HG03103 (cell line): ENCODE results near the gene PRDX4.
"Not testable (repeated sequence)": the region's sequence is repeated elsewhere in the genome, so short reads cannot be mapped to it uniquely, and the experiment has no call there.

Experiments
- ATAC-seq: cut with Tn5 transposase; IDR thresholded peaks from one replicate; pipeline ENCODE4 v1.9.1; 2021; ENCODE audit warnings: low read depth; ENCODE audit not compliant: unreplicated experiment

Gene PRDX4

GRCh38 chrX:23667239-23668177, at the start of gene PRDX4:
TSS of gene PRDX4 (plus strand) at chrX:23667493. CDS start at chrX:23667571, 78 bp downstream.
- peak; percentile 61 for ATAC-seq

GRCh38 chrX:23621621-23622265, 45.5 kb upstream of the PRDX4 start:
- ATAC-seq = no peak

- ATAC-seq = no peak
Observed at GRCh38 chrX:23623797-23624196, 43.5 kb upstream of the PRDX4 start.

GRCh38 chrX:23626651-23627050, 40.6 kb upstream of the PRDX4 start:
- no peak for ATAC-seq

GRCh38 chrX:23628131-23628530, 39.2 kb upstream of the PRDX4 start:
- ATAC-seq = no peak

- ATAC-seq = no peak
Observed at GRCh38 chrX:23631136-23631535, 36.2 kb upstream of the PRDX4 start.

- no peak for ATAC-seq
Observed at GRCh38 chrX:23633834-23634580, 33.3 kb upstream of the PRDX4 start.

GRCh38 chrX:23637187-23637586, 30.1 kb upstream of the PRDX4 start:
- ATAC-seq = no peak

- ATAC-seq = no peak
Observed at GRCh38 chrX:23643020-23643419, 24.3 kb upstream of the PRDX4 start.

GRCh38 chrX:23644744-23645143, 22.5 kb upstream of the PRDX4 start:
- no peak for ATAC-seq

GRCh38 chrX:23656091-23656490, 11.2 kb upstream of the PRDX4 start:
- ATAC-seq = no peak

GRCh38 chrX:23656684-23657083, 10.6 kb upstream of the PRDX4 start:
- ATAC-seq = no peak

- no peak for ATAC-seq
Observed at GRCh38 chrX:23659339-23659738, 8.0 kb upstream of the PRDX4 start.

- not testable (repeated sequence) for ATAC-seq
Observed at GRCh38 chrX:23660083-23660765, 7.1 kb upstream of the PRDX4 start.

GRCh38 chrX:23660766-23661132, 6.5 kb upstream of the PRDX4 start:
- no peak for ATAC-seq

GRCh38 chrX:23661671-23662070, 5.6 kb upstream of the PRDX4 start:
- no peak for ATAC-seq

- no peak for ATAC-seq
Observed at GRCh38 chrX:23662187-23662586, 5.1 kb upstream of the PRDX4 start.

- no peak for ATAC-seq
Observed at GRCh38 chrX:23662853-23663252, 4.4 kb upstream of the PRDX4 start.

- ATAC-seq = no peak
Observed at GRCh38 chrX:23664496-23664895, 2.8 kb upstream of the PRDX4 start.

- ATAC-seq = no peak
Observed at GRCh38 chrX:23666282-23666681, 1.0 kb upstream of the PRDX4 start.

GRCh38 chrX:23668335-23668734, 1.0 kb downstream of the PRDX4 start:
- ATAC-seq = no peak
